Measurements from ENCODE around the gene IPO11. TPM values are rescaled to one million over a fixed set of nuclear protein-coding genes. Genes with fewer than 3 reads are reported as not detected.

Gene IPO11
- total and polyA plus RNA-seq, 2 experiments from 2014 or later, result 18.7 to 64.7 TPM

GRCh38 chr5:62369039-62369438 lies 43.5 kb upstream of the IPO11 start (continued):
- TF ChIP-seq ZNF462 (CRISPR knock-in tag; IDR thresholded peaks at IDR 0.05), result no peak

GRCh38 chr5:62371409-62371808 lies 41.2 kb upstream of the IPO11 start:
- no peak for TF ChIP-seq ZNF462 (CRISPR knock-in tag; IDR thresholded peaks at IDR 0.05)
- no peak for TF ChIP-seq ZNF114 (CRISPR knock-in tag; IDR thresholded peaks at IDR 0.05)
- Histone ChIP-seq H3F3A (replicated peaks; ENCODE audit: low read depth) (no peaks in the 10 kb centered on the region), H3K4me2 (no peak overlapping the region), H3K4me3 (no peak overlapping the region), H3K27ac (ENCODE audit: low read depth) (no peak overlapping the region), H3K36me3 (ENCODE audit: insufficient read depth) (peaks cover 27% of the 10 kb centered on the region), H3K4me1 (ENCODE audit: insufficient read depth) (no peaks in the 10 kb centered on the region), H3K9me2 (ENCODE audit: insufficient read depth) (no peaks in the 10 kb centered on the region), H4K20me1 (replicated peaks; ENCODE audit: insufficient read depth) (peaks cover 10% of the 10 kb centered on the region; the same call in 1 of the 2 replicates), H3K79me2 (replicated peaks; ENCODE audit: insufficient read depth) (no peaks in the 10 kb centered on the region), H2AFZ (no peak overlapping the region), H3K27me3 (ENCODE audit: insufficient read depth) (no peaks in the 10 kb centered on the region)
- Mint-ChIP-seq H3K27me3 (ENCODE audit: insufficient read depth, low read depth, poor library complexity) (peaks cover 1% of the 10 kb centered on the region), H3K9me3 (no peaks in the 10 kb centered on the region), H3K4me3 (no peak overlapping the region), H3K4me1 (no peaks in the 10 kb centered on the region), H3K27ac (no peak overlapping the region), H3K36me3 (ENCODE audit: low read depth) (peaks cover 49% of the 10 kb centered on the region)
- DNase-seq (ENCODE audit: low spot score) (no peak), ATAC-seq (no peak)

Measured in GM23338 (cell line).